SK-N-SH treated with all-trans-retinoic acid at 6 μM for 48 hours (cell line): ENCODE measurements around the gene HDGFL2.

Source experiments
- ATAC-seq: fragments of 200-7000 bp; cut with Tn5 transposase; 3 replicates; pipeline ENCODE4 v1.9.1; 2020; ENCODE audit warnings: mild to moderate bottlenecking, moderate library complexity
- ARNTL ChIP-seq: fragments of 450-650 bp; formaldehyde crosslinking; IDR thresholded peaks from 2 replicates; pipeline ENCODE4 v1.5.0; 2020; ENCODE audit warnings: low read depth, mild to moderate bottlenecking, moderate library complexity, borderline replicate concordance
- BACH2 ChIP-seq: fragments of 250-450 bp; sonication (Bioruptor Pico); IDR thresholded peaks from 2 replicates; pipeline ENCODE4 v1.9.0; 2021; ENCODE audit warnings: mild to moderate bottlenecking, borderline replicate concordance
- CSDC2 ChIP-seq: fragments of 250-450 bp; sonication (Bioruptor Pico); IDR thresholded peaks from 2 replicates; pipeline ENCODE4 v1.5.0; 2020; ENCODE audit warnings: mild to moderate bottlenecking, moderate library complexity
- ESRRG ChIP-seq: fragments of 250-450 bp; sonication (Bioruptor Pico); IDR thresholded peaks from 2 replicates; pipeline ENCODE4 v1.6.1; 2021; ENCODE audit warnings: mild to moderate bottlenecking
- GLIS3 ChIP-seq: fragments of 250-450 bp; sonication (Bioruptor Pico); IDR thresholded peaks from 2 replicates; pipeline ENCODE4 v1.5.0; 2020; ENCODE audit warnings: mild to moderate bottlenecking, moderate library complexity
- ISL1 ChIP-seq: fragments of 250-450 bp; sonication (Bioruptor Pico); IDR thresholded peaks from 2 replicates; pipeline ENCODE4 v2.1.2; 2022; ENCODE audit warnings: mild to moderate bottlenecking, moderate library complexity
- OSR1 ChIP-seq: fragments of 250-450 bp; sonication (Bioruptor Pico); IDR thresholded peaks from 2 replicates; pipeline ENCODE4 v1.8.0; 2022; ENCODE audit warnings: moderate library complexity, mild to moderate bottlenecking, inconsistent platforms
- RARB ChIP-seq: fragments of 250-450 bp; sonication (Bioruptor Pico); IDR thresholded peaks from 2 replicates; pipeline ENCODE4 v1.8.0; 2021; ENCODE audit warnings: mild to moderate bottlenecking, moderate library complexity
- SNAI2 ChIP-seq: fragments of 250-450 bp; sonication (Bioruptor Pico); IDR thresholded peaks from 2 replicates; pipeline ENCODE4 v1.5.0; 2020; ENCODE audit warnings: mild to moderate bottlenecking, moderate library complexity
- TCF4 ChIP-seq: fragments of 250-450 bp; sonication (Bioruptor Pico); IDR thresholded peaks from 2 replicates; pipeline ENCODE4 v1.8.0; 2021; ENCODE audit warnings: mild to moderate bottlenecking, moderate library complexity, borderline replicate concordance
- TOX ChIP-seq: fragments of 250-450 bp; sonication (Bioruptor Pico); IDR thresholded peaks from 2 replicates; pipeline ENCODE4 v1.8.0; 2021; ENCODE audit warnings: mild to moderate bottlenecking, moderate library complexity, borderline replicate concordance
- ZC3H10 ChIP-seq: fragments of 250-450 bp; sonication (Bioruptor Pico); IDR thresholded peaks from 2 replicates; pipeline ENCODE4 v1.5.1; 2021; ENCODE audit warnings: mild to moderate bottlenecking, moderate library complexity
- ZFP3 ChIP-seq: fragments of 250-450 bp; sonication (Bioruptor Pico); IDR thresholded peaks from 2 replicates; pipeline ENCODE4 v1.5.0; 2020; ENCODE audit warnings: mild to moderate bottlenecking, moderate library complexity
- ZFP30 ChIP-seq: fragments of 450-650 bp; formaldehyde crosslinking; IDR thresholded peaks from 2 replicates; pipeline ENCODE4 v1.5.0; 2022; ENCODE audit warnings: mild to moderate bottlenecking, moderate library complexity
- ZNF565 ChIP-seq: fragments of 450-650 bp; formaldehyde crosslinking; conservative IDR thresholded peaks from 2 replicates; pipeline ENCODE4 v1.5.0; 2020; ENCODE audit warnings: low read depth, mild to moderate bottlenecking, moderate library complexity
- ZNF70 ChIP-seq: fragments of 450-650 bp; formaldehyde crosslinking; IDR thresholded peaks from 2 replicates; pipeline ENCODE4 v1.5.0; 2020; ENCODE audit warnings: mild to moderate bottlenecking, moderate library complexity
- ZNF8 ChIP-seq: fragments of 450-650 bp; formaldehyde crosslinking; IDR thresholded peaks from 2 replicates; pipeline ENCODE4 v1.5.0; 2020; ENCODE audit warnings: mild to moderate bottlenecking, moderate library complexity
- TF ChIP-seq, protein P1 (sequence below): fragments of 250-450 bp; sonication (Bioruptor Pico); IDR thresholded peaks from 2 replicates; pipeline ENCODE4 v1.5.0; 2020; ENCODE audit warnings: mild to moderate bottlenecking, moderate library complexity
- TF ChIP-seq, protein P2 (sequence below): fragments of 250-450 bp; sonication (Bioruptor Pico); IDR thresholded peaks from 2 replicates; pipeline ENCODE4 v1.8.0; 2020; ENCODE audit warnings: mild to moderate bottlenecking, moderate library complexity, borderline replicate concordance
- TF ChIP-seq, protein P3 (sequence below): fragments of 250-450 bp; sonication (Bioruptor Pico); IDR thresholded peaks from 2 replicates; pipeline ENCODE4 v1.5.1; 2020; ENCODE audit warnings: low read depth, mild to moderate bottlenecking, moderate library complexity
- TF ChIP-seq, protein P4 (sequence below): fragments of 250-450 bp; sonication (Bioruptor Pico); IDR thresholded peaks from 2 replicates; pipeline ENCODE4 v1.8.0; 2021; ENCODE audit warnings: low read depth, mild to moderate bottlenecking, moderate library complexity, borderline replicate concordance

Gene HDGFL2

DNA sequence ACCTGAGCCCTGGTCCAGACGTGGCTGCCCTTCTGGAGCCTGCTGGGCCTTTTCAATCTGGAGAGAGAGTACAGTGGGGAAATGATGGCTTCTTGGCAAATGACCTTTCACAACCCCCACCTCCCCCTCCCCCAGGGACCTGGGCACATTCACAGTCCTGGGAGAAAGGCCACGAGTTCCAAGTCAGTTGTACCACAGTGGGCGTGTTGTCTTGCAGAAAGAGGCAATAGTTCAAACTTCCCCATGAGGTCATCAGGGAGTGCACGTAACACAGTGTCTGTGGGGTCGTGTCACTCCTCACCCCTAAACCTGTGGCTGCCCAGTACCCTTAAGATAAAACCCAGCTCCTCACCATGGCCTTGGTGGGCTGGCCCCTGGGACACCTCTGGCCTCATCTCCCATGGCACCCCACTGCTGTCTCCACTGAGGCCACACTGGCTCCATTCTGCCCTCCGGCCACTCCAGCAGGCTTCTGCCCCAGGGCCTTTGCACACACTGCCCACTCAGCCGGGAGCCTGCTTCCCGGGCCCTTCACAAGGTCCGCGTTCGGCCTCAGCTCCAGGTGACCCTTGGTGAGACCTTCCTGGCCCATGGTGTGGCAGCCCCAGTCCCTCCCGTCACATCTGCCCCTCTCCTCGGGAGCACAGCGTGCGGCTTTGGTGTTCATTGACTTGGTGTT, 32.9 kb downstream of the HDGFL2 start:
- no peak for ATAC-seq
- TF ChIP-seq ZNF70 (CRISPR knock-in tag): no peak
- TF ChIP-seq GLIS3 (CRISPR knock-in tag): no peak
- no peak for TF ChIP-seq ZC3H10 (CRISPR knock-in tag)
- TF ChIP-seq, protein P1, sequence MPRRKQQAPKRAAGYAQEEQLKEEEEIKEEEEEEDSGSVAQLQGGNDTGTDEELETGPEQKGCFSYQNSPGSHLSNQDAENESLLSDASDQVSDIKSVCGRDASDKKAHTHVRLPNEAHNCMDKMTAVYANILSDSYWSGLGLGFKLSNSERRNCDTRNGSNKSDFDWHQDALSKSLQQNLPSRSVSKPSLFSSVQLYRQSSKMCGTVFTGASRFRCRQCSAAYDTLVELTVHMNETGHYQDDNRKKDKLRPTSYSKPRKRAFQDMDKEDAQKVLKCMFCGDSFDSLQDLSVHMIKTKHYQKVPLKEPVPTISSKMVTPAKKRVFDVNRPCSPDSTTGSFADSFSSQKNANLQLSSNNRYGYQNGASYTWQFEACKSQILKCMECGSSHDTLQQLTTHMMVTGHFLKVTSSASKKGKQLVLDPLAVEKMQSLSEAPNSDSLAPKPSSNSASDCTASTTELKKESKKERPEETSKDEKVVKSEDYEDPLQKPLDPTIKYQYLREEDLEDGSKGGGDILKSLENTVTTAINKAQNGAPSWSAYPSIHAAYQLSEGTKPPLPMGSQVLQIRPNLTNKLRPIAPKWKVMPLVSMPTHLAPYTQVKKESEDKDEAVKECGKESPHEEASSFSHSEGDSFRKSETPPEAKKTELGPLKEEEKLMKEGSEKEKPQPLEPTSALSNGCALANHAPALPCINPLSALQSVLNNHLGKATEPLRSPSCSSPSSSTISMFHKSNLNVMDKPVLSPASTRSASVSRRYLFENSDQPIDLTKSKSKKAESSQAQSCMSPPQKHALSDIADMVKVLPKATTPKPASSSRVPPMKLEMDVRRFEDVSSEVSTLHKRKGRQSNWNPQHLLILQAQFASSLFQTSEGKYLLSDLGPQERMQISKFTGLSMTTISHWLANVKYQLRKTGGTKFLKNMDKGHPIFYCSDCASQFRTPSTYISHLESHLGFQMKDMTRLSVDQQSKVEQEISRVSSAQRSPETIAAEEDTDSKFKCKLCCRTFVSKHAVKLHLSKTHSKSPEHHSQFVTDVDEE (CRISPR knock-in tag): no peak
- no peak for TF ChIP-seq ESRRG (CRISPR knock-in tag)
- TF ChIP-seq BACH2: no peak
- TF ChIP-seq RARB (CRISPR knock-in tag): no peak
- TF ChIP-seq ZNF565 (CRISPR knock-in tag): no peak
- no peak for TF ChIP-seq SNAI2 (CRISPR knock-in tag)
- TF ChIP-seq, protein P2, sequence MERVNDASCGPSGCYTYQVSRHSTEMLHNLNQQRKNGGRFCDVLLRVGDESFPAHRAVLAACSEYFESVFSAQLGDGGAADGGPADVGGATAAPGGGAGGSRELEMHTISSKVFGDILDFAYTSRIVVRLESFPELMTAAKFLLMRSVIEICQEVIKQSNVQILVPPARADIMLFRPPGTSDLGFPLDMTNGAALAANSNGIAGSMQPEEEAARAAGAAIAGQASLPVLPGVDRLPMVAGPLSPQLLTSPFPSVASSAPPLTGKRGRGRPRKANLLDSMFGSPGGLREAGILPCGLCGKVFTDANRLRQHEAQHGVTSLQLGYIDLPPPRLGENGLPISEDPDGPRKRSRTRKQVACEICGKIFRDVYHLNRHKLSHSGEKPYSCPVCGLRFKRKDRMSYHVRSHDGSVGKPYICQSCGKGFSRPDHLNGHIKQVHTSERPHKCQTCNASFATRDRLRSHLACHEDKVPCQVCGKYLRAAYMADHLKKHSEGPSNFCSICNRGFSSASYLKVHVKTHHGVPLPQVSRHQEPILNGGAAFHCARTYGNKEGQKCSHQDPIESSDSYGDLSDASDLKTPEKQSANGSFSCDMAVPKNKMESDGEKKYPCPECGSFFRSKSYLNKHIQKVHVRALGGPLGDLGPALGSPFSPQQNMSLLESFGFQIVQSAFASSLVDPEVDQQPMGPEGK (CRISPR knock-in tag): no peak
- TF ChIP-seq ZFP30 (CRISPR knock-in tag): no peak
- no peak for TF ChIP-seq ARNTL (CRISPR knock-in tag)
- no peak for TF ChIP-seq CSDC2 (CRISPR knock-in tag)
- TF ChIP-seq TCF4 (CRISPR knock-in tag): no peak
- TF ChIP-seq ZNF8 (CRISPR knock-in tag): no peak
- no peak for TF ChIP-seq OSR1 (CRISPR knock-in tag)
- TF ChIP-seq ISL1 (CRISPR knock-in tag): no peak
- TF ChIP-seq ZFP3 (CRISPR knock-in tag): no peak
- TF ChIP-seq, protein P3, sequence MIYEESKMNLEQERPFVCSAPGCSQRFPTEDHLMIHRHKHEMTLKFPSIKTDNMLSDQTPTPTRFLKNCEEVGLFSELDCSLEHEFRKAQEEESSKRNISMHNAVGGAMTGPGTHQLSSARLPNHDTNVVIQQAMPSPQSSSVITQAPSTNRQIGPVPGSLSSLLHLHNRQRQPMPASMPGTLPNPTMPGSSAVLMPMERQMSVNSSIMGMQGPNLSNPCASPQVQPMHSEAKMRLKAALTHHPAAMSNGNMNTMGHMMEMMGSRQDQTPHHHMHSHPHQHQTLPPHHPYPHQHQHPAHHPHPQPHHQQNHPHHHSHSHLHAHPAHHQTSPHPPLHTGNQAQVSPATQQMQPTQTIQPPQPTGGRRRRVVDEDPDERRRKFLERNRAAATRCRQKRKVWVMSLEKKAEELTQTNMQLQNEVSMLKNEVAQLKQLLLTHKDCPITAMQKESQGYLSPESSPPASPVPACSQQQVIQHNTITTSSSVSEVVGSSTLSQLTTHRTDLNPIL (CRISPR knock-in tag): no peak
- no peak for TF ChIP-seq TOX

DNA sequence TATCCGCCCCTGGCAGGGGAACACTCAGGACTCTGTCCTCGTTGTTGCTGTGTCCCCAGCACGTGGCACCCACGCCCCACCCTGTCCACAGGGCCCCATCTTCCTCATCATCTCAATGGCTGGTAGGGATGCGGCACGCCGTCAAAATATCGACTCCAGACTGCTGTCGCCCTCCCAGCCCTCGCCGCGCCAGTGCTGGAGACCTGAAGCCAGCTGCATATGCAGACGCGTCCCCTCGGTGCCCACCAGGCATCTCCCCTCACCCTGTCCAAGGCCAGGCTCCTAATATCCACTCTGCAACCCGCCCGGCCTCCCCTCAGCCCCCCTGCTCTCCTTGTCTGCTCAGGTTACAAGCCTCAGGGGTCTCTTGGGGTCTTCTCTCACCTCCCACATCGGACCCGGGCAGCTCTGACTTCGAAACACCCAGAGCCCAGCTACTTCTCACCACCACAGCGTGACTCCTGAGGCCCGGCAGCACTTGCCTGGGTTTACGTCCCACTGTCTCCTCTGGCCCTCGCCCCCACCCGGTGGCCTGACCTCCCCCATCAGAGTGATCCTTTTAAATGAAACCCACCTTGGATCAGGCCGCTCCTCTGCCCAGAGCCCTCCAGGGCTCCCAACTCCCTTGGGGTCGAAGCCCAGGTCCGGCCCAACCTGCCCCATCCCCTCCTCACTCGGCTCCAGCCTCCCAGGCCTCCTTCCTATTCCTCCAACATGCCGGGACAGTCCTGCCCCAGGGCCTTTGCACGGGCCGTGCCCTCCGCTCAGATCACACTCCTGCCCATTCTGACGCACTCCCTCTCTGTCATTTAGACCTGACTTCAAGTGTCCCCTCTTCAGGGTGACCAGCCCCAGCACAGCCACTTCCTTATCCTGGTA, 33.7 kb downstream of the HDGFL2 start:
- TF ChIP-seq ARNTL (CRISPR knock-in tag) (no peak), ZFP3 (CRISPR knock-in tag) (no peak), ZC3H10 (CRISPR knock-in tag) (no peak), ESRRG (CRISPR knock-in tag) (no peak), ZFP30 (CRISPR knock-in tag) (no peak), GLIS3 (CRISPR knock-in tag) (no peak), TOX (no peak)
- TF ChIP-seq, protein P4, sequence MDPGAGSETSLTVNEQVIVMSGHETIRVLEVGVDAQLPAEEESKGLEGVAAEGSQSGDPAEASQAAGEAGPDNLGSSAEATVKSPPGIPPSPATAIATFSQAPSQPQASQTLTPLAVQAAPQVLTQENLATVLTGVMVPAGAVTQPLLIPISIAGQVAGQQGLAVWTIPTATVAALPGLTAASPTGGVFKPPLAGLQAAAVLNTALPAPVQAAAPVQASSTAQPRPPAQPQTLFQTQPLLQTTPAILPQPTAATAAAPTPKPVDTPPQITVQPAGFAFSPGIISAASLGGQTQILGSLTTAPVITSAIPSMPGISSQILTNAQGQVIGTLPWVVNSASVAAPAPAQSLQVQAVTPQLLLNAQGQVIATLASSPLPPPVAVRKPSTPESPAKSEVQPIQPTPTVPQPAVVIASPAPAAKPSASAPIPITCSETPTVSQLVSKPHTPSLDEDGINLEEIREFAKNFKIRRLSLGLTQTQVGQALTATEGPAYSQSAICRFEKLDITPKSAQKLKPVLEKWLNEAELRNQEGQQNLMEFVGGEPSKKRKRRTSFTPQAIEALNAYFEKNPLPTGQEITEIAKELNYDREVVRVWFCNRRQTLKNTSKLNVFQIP: no peak
- TF ChIP-seq, all 23 proteins: peak for 0
- no peak; the same call in 2 of the 3 replicates for ATAC-seq
